Measurements from ENCODE around the gene ORAI3. TPM values are rescaled to one million over a fixed set of nuclear protein-coding genes. Genes with fewer than 3 reads are reported as not detected.

Gene ORAI3
- total RNA-seq, 2 experiments from 2014 or later = 7.8 to 18.3 TPM

DNA sequence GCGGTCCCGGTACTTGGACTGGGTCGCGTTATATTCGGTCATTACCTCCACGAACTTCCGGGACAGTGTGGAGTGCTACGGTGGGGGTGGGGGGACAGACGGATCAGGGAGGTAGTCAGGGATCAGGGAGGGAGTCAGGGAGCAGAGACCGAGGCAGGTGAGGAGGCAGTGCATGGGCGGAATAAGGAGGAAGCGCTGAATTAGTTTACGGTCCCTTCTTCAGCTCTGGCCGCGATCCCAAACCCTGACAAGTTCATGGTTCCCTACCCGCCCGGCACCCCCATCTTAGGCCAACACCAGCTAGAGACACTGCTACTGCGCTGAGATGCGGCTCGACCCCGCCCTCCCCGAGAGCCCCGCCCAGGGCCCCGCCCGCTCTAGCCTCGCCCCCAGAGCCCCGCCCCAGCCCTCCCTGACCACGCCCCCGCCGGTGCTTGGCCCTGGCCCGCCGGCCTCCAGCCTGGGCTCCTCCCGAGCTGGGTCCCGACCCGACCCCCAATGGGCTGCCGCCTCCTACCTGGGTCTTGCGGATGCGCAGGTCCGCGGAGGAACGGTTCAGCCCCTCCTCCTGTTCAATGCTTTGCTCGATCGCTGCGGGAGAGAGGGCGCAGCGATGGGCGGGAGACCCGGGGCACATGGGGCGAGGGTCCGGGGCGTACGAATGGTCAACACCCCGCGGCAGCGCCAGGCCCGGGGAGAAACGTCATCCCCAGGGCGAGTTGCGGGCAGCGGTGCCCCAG lies 48.3 kb downstream of the ORAI3 start:
- Histone ChIP-seq H4K20me1 (ENCODE audit: insufficient read depth, low read length) (no peaks in the 10 kb centered on the region), H3K79me2 (ENCODE audit: insufficient read depth, low read depth, low read length) (no peaks in the 10 kb centered on the region), H3K27ac (ENCODE audit: low read depth, low read length, poor library complexity, severe bottlenecking) (no peak overlapping the region), H3K9me3 (ENCODE audit: low read length) (no peaks in the 10 kb centered on the region), H3K4me3 (ENCODE audit: low read depth, low read length, poor library complexity, severe bottlenecking) (peak overlapping the region; percentile 72), H3K9me2 (ENCODE audit: insufficient read depth, low read length) (no peaks in the 10 kb centered on the region), H2AFZ (ENCODE audit: low read length) (peak overlapping the region; percentile 95), H3K4me2 (ENCODE audit: low read length) (peak overlapping the region; percentile 96), H3K4me1 (ENCODE audit: insufficient read depth, low read length, poor library complexity, severe bottlenecking) (peaks cover 10% of the 10 kb centered on the region), H3K36me3 (ENCODE audit: insufficient read depth, low read length) (no peaks in the 10 kb centered on the region)
- intact Hi-C loops (cut with micrococcal nuclease; ENCODE audit: unreplicated experiment) = loop anchor here (2.0 to 5.0 kb wide), 2 partner anchors 74 to 75 kb away; partner anchors contain the start of genes FBXL19, ZNF646 and ZNF668
- ChIA-PET CTCF (ENCODE audit: unreplicated experiment) (interaction anchor here (0.7 kb wide), 1 partner anchor 625 kb away, joined by 5 read pairs; no protein-coding TSS in a partner anchor), POLR2A (interaction anchor here (0.6 kb wide), 1 partner anchor 128 kb away, joined by 4 read pairs; no protein-coding TSS in a partner anchor)
- no TSS peak for BruUV-seq (replicated peaks)
- TF ChIP-seq EZH2phosphoT487 (IDR thresholded peaks at IDR 0.05; ENCODE audit: borderline replicate concordance, low read depth, low read length) = no peak
- TF ChIP-seq, protein P1, sequence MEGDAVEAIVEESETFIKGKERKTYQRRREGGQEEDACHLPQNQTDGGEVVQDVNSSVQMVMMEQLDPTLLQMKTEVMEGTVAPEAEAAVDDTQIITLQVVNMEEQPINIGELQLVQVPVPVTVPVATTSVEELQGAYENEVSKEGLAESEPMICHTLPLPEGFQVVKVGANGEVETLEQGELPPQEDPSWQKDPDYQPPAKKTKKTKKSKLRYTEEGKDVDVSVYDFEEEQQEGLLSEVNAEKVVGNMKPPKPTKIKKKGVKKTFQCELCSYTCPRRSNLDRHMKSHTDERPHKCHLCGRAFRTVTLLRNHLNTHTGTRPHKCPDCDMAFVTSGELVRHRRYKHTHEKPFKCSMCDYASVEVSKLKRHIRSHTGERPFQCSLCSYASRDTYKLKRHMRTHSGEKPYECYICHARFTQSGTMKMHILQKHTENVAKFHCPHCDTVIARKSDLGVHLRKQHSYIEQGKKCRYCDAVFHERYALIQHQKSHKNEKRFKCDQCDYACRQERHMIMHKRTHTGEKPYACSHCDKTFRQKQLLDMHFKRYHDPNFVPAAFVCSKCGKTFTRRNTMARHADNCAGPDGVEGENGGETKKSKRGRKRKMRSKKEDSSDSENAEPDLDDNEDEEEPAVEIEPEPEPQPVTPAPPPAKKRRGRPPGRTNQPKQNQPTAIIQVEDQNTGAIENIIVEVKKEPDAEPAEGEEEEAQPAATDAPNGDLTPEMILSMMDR (conservative IDR thresholded peaks at IDR 0.05; ENCODE audit: low read length) = no peak
- peak; percentile 79 for DNase-seq (ENCODE audit: low spot score)

DNA sequence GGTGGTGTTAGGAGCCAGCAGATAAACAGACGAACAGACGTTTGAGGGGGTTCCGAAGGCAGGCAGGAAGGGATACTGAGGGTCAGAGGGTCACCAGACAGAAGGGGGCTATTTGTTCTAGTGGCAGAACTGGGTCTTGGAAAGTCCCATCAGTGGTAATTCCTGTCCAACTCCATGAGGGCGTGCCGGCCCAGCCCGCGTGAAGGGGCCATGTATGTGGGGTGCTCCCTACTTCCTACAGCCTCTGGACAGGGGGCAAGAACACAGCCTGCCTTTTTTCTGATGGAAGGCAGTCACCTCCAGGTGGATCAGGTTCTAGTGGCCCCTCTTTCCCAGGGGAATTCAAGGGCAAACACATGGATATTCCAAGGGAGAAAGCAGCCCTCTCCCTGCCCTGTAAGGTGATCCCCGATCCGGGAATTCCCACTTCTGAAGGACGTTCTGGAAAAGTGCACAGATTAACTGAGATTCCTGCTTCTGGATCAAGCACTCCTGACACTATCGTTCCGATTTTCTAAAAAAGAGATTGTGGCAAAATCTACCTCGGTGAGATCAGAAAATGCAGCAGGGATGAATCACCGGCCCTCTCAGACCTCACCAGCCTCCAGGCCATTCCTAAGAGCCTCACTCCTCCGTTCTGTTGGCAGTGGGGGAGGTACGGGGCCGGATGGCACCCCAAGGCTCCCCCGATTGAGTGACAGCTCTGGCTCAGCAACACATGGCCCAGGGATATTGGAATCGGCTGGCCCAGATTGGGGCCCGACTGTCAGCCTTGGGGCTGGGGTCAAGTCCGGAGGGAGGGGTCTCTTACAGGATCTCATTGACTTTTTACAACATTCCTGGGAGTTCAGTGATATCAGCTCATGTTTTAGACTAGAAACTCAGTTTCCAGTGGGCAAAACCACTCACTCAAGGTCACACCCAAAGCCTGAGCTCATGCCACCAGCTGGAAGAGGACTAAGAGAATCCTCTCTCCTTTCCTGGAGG lies 49.1 kb downstream of the ORAI3 start:
- DNase-seq (ENCODE audit: low spot score) = no peak
- peak overlapping the region; percentile 95 for H2AFZ ChIP-seq (ENCODE audit: low read length)
- no TSS peak for BruUV-seq (replicated peaks)
- no peaks in the 10 kb centered on the region for H4K20me1 ChIP-seq (ENCODE audit: insufficient read depth, low read length)
- H3K4me1 ChIP-seq (ENCODE audit: insufficient read depth, low read length, poor library complexity, severe bottlenecking) = peaks cover 10% of the 10 kb centered on the region
- no peaks in the 10 kb centered on the region for H3K36me3 ChIP-seq (ENCODE audit: insufficient read depth, low read length)
- H3K79me2 ChIP-seq (ENCODE audit: insufficient read depth, low read depth, low read length) = no peaks in the 10 kb centered on the region
- no peak overlapping the region for H3K27ac ChIP-seq (ENCODE audit: low read depth, low read length, poor library complexity, severe bottlenecking)
- peak overlapping the region; percentile 72 for H3K4me3 ChIP-seq (ENCODE audit: low read depth, low read length, poor library complexity, severe bottlenecking)
- TF ChIP-seq EZH2phosphoT487 (IDR thresholded peaks at IDR 0.05; ENCODE audit: borderline replicate concordance, low read depth, low read length) = no peak
- TF ChIP-seq, protein P1 (conservative IDR thresholded peaks at IDR 0.05; ENCODE audit: low read length) = no peak
- intact Hi-C loops (cut with micrococcal nuclease; ENCODE audit: unreplicated experiment) = loop anchor here (2.0 to 5.0 kb wide), 2 partner anchors 74 to 75 kb away; partner anchors contain the start of genes FBXL19, ZNF646 and ZNF668
- ChIA-PET POLR2A (no interaction called here), CTCF (ENCODE audit: unreplicated experiment) (interaction anchor here (0.7 kb wide), 1 partner anchor 625 kb away, joined by 5 read pairs; no protein-coding TSS in a partner anchor)
- no peaks in the 10 kb centered on the region for H3K9me3 ChIP-seq (ENCODE audit: low read length)
- H3K4me2 ChIP-seq (ENCODE audit: low read length) = peak overlapping the region; percentile 96
- H3K9me2 ChIP-seq (ENCODE audit: insufficient read depth, low read length) = no peaks in the 10 kb centered on the region
